Measurements from ENCODE around the gene HIGD1A. TPM values are rescaled to one million over a fixed set of nuclear protein-coding genes. Genes with fewer than 3 reads are reported as not detected.

Gene HIGD1A
- total and polyA plus RNA-seq, 2 experiments from 2014 or later, result 102 to 144 TPM

DNA sequence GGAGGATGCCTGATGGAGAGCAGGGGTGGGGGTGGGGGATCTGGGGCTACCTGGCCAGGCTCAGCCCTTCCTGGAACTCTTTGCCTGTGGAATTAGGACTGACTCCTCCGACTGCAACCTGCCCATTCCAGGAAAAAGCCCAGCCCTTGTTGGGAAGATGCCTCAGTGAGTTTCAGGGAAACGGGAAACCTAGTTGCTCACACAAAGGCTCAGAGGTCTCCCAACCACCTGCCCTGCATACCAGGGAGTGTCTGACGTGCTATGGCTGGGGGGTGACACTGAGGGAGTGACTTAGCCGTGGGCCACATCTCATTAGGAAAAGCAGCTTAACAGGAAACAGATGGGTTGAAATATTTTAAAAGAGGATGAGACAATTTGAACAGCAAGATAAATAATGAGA lies 43.4 kb upstream of the HIGD1A start:
- Mint-ChIP-seq H3K9me3 (no peaks in the 10 kb centered on the region), H3K27ac (no peak overlapping the region), H3K4me3 (no peak overlapping the region), H3K4me1 (peaks cover 15% of the 10 kb centered on the region), H3K27me3 (ENCODE audit: insufficient read depth, low read depth, poor library complexity) (peaks cover 5% of the 10 kb centered on the region), H3K36me3 (ENCODE audit: low read depth) (no peaks in the 10 kb centered on the region)
- Histone ChIP-seq H3K27me3 (ENCODE audit: insufficient read depth) (no peaks in the 10 kb centered on the region), H3K4me1 (ENCODE audit: insufficient read depth) (no peaks in the 10 kb centered on the region; the same call in 1 of the 2 replicates), H3K27ac (ENCODE audit: low read depth) (no peak overlapping the region), H3K79me2 (replicated peaks; ENCODE audit: insufficient read depth) (no peaks in the 10 kb centered on the region), H3K9me2 (ENCODE audit: insufficient read depth) (peaks cover 4% of the 10 kb centered on the region; the same call in 1 of the 2 replicates), H3F3A (replicated peaks; ENCODE audit: low read depth) (no peaks in the 10 kb centered on the region), H3K36me3 (ENCODE audit: insufficient read depth) (no peaks in the 10 kb centered on the region), H3K4me3 (no peak overlapping the region), H4K20me1 (replicated peaks; ENCODE audit: insufficient read depth) (no peaks in the 10 kb centered on the region), H3K4me2 (no peak overlapping the region), H2AFZ (peak overlapping the region; percentile 90)
- DNase-seq (ENCODE audit: low spot score), result peak; percentile 23
- TF ChIP-seq ZNF114 (CRISPR knock-in tag; IDR thresholded peaks at IDR 0.05) (no peak), JUNB (IDR thresholded peaks at IDR 0.05; ENCODE audit: unreplicated experiment) (no peak), EZH2phosphoT487 (IDR thresholded peaks at IDR 0.05; ENCODE audit: unreplicated experiment) (no peak), ZNF331 (CRISPR knock-in tag; IDR thresholded peaks at IDR 0.05; ENCODE audit: low read depth) (no peak), POLR2AphosphoS5 (IDR thresholded peaks at IDR 0.05; ENCODE audit: low read depth) (no peak), EZH2 (IDR thresholded peaks at IDR 0.05; ENCODE audit: low read depth, unreplicated experiment) (no peak), STAT1 (IDR thresholded peaks at IDR 0.05; ENCODE audit: unreplicated experiment) (no peak), CREB1 (CRISPR knock-in tag; IDR thresholded peaks at IDR 0.05; ENCODE audit: low read depth) (no peak)
- TF ChIP-seq, protein P1, sequence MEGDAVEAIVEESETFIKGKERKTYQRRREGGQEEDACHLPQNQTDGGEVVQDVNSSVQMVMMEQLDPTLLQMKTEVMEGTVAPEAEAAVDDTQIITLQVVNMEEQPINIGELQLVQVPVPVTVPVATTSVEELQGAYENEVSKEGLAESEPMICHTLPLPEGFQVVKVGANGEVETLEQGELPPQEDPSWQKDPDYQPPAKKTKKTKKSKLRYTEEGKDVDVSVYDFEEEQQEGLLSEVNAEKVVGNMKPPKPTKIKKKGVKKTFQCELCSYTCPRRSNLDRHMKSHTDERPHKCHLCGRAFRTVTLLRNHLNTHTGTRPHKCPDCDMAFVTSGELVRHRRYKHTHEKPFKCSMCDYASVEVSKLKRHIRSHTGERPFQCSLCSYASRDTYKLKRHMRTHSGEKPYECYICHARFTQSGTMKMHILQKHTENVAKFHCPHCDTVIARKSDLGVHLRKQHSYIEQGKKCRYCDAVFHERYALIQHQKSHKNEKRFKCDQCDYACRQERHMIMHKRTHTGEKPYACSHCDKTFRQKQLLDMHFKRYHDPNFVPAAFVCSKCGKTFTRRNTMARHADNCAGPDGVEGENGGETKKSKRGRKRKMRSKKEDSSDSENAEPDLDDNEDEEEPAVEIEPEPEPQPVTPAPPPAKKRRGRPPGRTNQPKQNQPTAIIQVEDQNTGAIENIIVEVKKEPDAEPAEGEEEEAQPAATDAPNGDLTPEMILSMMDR (conservative IDR thresholded peaks at IDR 0.05; ENCODE audit: low read depth in 2 of 2), result no peak
- TF ChIP-seq, protein P2, sequence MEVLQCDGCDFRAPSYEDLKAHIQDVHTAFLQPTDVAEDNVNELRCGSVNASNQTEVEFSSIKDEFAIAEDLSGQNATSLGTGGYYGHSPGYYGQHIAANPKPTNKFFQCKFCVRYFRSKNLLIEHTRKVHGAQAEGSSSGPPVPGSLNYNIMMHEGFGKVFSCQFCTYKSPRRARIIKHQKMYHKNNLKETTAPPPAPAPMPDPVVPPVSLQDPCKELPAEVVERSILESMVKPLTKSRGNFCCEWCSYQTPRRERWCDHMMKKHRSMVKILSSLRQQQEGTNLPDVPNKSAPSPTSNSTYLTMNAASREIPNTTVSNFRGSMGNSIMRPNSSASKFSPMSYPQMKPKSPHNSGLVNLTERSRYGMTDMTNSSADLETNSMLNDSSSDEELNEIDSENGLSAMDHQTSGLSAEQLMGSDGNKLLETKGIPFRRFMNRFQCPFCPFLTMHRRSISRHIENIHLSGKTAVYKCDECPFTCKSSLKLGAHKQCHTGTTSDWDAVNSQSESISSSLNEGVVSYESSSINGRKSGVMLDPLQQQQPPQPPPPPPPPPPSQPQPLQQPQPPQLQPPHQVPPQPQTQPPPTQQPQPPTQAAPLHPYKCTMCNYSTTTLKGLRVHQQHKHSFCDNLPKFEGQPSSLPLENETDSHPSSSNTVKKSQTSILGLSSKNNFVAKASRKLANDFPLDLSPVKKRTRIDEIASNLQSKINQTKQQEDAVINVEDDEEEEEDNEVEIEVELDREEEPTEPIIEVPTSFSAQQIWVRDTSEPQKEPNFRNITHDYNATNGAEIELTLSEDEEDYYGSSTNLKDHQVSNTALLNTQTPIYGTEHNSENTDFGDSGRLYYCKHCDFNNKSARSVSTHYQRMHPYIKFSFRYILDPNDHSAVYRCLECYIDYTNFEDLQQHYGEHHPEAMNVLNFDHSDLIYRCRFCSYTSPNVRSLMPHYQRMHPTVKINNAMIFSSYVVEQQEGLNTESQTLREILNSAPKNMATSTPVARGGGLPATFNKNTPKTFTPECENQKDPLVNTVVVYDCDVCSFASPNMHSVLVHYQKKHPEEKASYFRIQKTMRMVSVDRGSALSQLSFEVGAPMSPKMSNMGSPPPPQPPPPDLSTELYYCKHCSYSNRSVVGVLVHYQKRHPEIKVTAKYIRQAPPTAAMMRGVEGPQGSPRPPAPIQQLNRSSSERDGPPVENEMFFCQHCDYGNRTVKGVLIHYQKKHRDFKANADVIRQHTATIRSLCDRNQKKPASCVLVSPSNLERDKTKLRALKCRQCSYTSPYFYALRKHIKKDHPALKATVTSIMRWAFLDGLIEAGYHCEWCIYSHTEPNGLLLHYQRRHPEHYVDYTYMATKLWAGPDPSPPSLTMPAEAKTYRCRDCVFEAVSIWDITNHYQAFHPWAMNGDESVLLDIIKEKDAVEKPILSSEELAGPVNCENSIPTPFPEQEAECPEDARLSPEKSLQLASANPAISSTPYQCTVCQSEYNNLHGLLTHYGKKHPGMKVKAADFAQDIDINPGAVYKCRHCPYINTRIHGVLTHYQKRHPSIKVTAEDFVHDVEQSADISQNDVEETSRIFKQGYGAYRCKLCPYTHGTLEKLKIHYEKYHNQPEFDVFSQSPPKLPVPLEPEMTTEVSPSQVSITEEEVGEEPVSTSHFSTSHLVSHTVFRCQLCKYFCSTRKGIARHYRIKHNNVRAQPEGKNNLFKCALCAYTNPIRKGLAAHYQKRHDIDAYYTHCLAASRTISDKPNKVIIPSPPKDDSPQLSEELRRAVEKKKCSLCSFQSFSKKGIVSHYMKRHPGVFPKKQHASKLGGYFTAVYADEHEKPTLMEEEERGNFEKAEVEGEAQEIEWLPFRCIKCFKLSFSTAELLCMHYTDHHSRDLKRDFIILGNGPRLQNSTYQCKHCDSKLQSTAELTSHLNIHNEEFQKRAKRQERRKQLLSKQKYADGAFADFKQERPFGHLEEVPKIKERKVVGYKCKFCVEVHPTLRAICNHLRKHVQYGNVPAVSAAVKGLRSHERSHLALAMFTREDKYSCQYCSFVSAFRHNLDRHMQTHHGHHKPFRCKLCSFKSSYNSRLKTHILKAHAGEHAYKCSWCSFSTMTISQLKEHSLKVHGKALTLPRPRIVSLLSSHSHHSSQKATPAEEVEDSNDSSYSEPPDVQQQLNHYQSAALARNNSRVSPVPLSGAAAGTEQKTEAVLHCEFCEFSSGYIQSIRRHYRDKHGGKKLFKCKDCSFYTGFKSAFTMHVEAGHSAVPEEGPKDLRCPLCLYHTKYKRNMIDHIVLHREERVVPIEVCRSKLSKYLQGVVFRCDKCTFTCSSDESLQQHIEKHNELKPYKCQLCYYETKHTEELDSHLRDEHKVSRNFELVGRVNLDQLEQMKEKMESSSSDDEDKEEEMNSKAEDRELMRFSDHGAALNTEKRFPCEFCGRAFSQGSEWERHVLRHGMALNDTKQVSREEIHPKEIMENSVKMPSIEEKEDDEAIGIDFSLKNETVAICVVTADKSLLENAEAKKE (CRISPR knock-in tag; IDR thresholded peaks at IDR 0.05), result no peak
- TF ChIP-seq, protein P3, sequence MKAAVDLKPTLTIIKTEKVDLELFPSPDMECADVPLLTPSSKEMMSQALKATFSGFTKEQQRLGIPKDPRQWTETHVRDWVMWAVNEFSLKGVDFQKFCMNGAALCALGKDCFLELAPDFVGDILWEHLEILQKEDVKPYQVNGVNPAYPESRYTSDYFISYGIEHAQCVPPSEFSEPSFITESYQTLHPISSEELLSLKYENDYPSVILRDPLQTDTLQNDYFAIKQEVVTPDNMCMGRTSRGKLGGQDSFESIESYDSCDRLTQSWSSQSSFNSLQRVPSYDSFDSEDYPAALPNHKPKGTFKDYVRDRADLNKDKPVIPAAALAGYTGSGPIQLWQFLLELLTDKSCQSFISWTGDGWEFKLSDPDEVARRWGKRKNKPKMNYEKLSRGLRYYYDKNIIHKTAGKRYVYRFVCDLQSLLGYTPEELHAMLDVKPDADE (IDR thresholded peaks at IDR 0.05), result no peak
- ATAC-seq, result peak; percentile 54
